HepG2 (cell line): ENCODE results near the gene ALDH3A1. TPM values are rescaled to one million over a fixed set of nuclear protein-coding genes. Genes with fewer than 3 reads are reported as not detected.
A peak's percentile ranks its signal among the peaks of the same experiment; 100 is the strongest.

ENCODE experiments used
- ATAC-seq: fragments of 200-7000 bp; cut with Tn5 transposase; 3 replicates; pipeline ENCODE4 v1.9.1; 2020; ENCODE audit warnings: mild to moderate bottlenecking, moderate library complexity
- BruUV-seq: library from RNA; stranded (reverse); fragments of 400-500 nt; replicated peaks from 2 replicates; lab custom pipeline; 2021; lab: Mats Ljungman, UMichigan
- CTCF ChIA-PET: fragments of 300-600 bp; formaldehyde crosslinking; extraction: SDS; loops from one replicate; lab custom pipeline; 2021; ENCODE audit warnings: low total read pairs, inconsistent platforms, low intra/inter-chr PET ratio; lab: Yijun Ruan, JAX
- POLR2A ChIA-PET: fragments of 350-600 bp; sonication (Branson Sonifier 250); formaldehyde crosslinking; loops from one replicate; lab custom pipeline; 2020; ENCODE audit warnings: antibody characterized with exemption, inconsistent platforms; lab: Yijun Ruan, JAX
- DNase-seq: peaks from one replicate; pipeline ENCODE4 v3.0.0-alpha.2; 2015; ENCODE audit warnings: low spot score
- FAIRE-seq: peaks from 3 replicates; lab custom pipeline; 2011; peaks lifted over from hg19 to GRCh38; lab: Jason Lieb, UNC
- H2AFZ ChIP-seq: one replicate; pipeline ENCODE4 v1.6.1; 2011; ENCODE audit warnings: low read length, inconsistent platforms
- H3K27ac ChIP-seq: fragments of 300-600 bp; 3 replicates; pipeline ENCODE4 v1.8.0; 2011; ENCODE audit warnings: mixed run types, mild to moderate bottlenecking, mixed read lengths, low read length, inconsistent platforms; ENCODE audit not compliant: insufficient read depth; ENCODE audit errors: extremely low read length
- H3K27me3 ChIP-seq, 2 experiments: fragments of 200-600 bp in 1 of 2; 2 replicates in 1 of 2; 3 replicates in 1 of 2; pipeline versions ENCODE4 v1.6.0 to v1.8.0; 2011; ENCODE audit warnings: low read length in 2 of 2, mild to moderate bottlenecking in 2 of 2, moderate library complexity in 2 of 2, inconsistent platforms in 1 of 2; ENCODE audit not compliant: insufficient read depth in 2 of 2, control insufficient read depth in 1 of 2
- H3K36me3 ChIP-seq, 2 experiments: fragments of 200-600 bp in 1 of 2; replicated peaks in 1 of 2; 2 replicates in 1 of 2; 3 replicates in 1 of 2; pipeline versions ENCODE4 v1.5.1 to v1.8.0; 2011; ENCODE audit warnings: low read length in 2 of 2, inconsistent platforms in 1 of 2; ENCODE audit not compliant: insufficient read depth in 2 of 2, control insufficient read depth in 1 of 2
- H3K4me1 ChIP-seq: 2 replicates; pipeline ENCODE4 v1.5.1; 2012; ENCODE audit warnings: low read length, inconsistent platforms; ENCODE audit not compliant: insufficient read depth
- H3K4me2 ChIP-seq: 2 replicates; pipeline ENCODE4 v1.6.0; 2011; ENCODE audit warnings: low read depth, low read length, inconsistent platforms
- H3K4me3 ChIP-seq, 3 experiments: fragments of 200-600 bp in 1 of 3; sonication (generic), shearing (Covaris generic) in 1 of 3; replicated peaks in 1 of 3; 2 replicates each; pipeline ENCODE4 v1.5.1; 2011 to 2016; ENCODE audit warnings: low read length in 3 of 3, inconsistent platforms in 2 of 3, low read depth in 2 of 3, mild to moderate bottlenecking in 2 of 3, control low read depth in 1 of 3, mixed read lengths in 1 of 3; ENCODE audit not compliant: insufficient read depth in 1 of 3
- H3K79me2 ChIP-seq: one replicate; pipeline ENCODE4 v1.6.1; 2011; ENCODE audit warnings: low read length, inconsistent platforms; ENCODE audit not compliant: insufficient read depth
- H3K9ac ChIP-seq: 2 replicates; pipeline ENCODE4 v1.6.0; 2011; ENCODE audit warnings: mild to moderate bottlenecking, low read depth, low read length, inconsistent platforms; ENCODE audit not compliant: insufficient read depth
- H3K9me3 ChIP-seq: 2 replicates; pipeline ENCODE4 v1.5.1; 2012; ENCODE audit warnings: mild to moderate bottlenecking, low read length
- H4K20me1 ChIP-seq: 2 replicates; pipeline ENCODE4 v1.6.0; 2011; ENCODE audit warnings: inconsistent platforms, mild to moderate bottlenecking, low read length, moderate library complexity; ENCODE audit not compliant: insufficient read depth
- MAFG ChIP-seq: sonication (generic); formaldehyde crosslinking; IDR thresholded peaks from 2 replicates; pipeline ENCODE4 v1.5.1; 2020; ENCODE audit warnings: mild to moderate bottlenecking, missing genetic modification reagents
- WGBS: methylation state at CpG from one replicate; pipeline ENCODE4 v1.1.6; 2017; ENCODE audit warnings: low lambda C conversion rate; 5-methylcytosine and 5-hydroxymethylcytosine counted together
- in situ Hi-C: cut with HindIII; loops from 2 replicates; pipeline ENCODE4 v1.10.0; 2017; ENCODE audit warnings: low pct_unique_long_range_greater_than_20kb; ENCODE audit not compliant: extremely low pct_ligation_motif_present
- intact Hi-C: fragments of 100-400 bp; cut with micrococcal nuclease; formaldehyde crosslinking; loops from one replicate; pipeline ENCODE4 v1.10.0; 2022; ENCODE audit not compliant: unreplicated experiment
- polyA plus RNA-seq, 8 experiments: library from polyadenylated mRNA; depleted of rRNA in 3 of 8; stranded (reverse) in 7 of 8; unstranded in 1 of 8; fragments of >200 nt; fragmentation: Illumina TruSeq in 4 of 8; extraction: Trizol in 4 of 8; gene quantifications; 2 replicates each; pipeline versions ENCODE4 v1.2.1 to v1.2.3, GENCODE V29; 2011 to 2016; ENCODE audit warnings: low read depth in 4 of 8, missing spikeins in 1 of 8, mixed read lengths in 1 of 8; ENCODE audit not compliant: insufficient read depth in 1 of 8
- total RNA-seq, 5 experiments: library from RNA; depleted of rRNA; stranded (reverse); fragments of >200 nt; fragmentation: Illumina TruSeq; extraction: Trizol; gene quantifications; 2 replicates each; pipeline ENCODE4 v1.2.3, GENCODE V29; 2016; ENCODE audit warnings: low read depth in 1 of 5
- TF ChIP-seq, protein P1 (sequence below): sonication (generic); formaldehyde crosslinking; IDR thresholded peaks from 2 replicates; pipeline ENCODE4 v1.4.0; 2020; ENCODE audit warnings: mild to moderate bottlenecking, missing genetic modification reagents
- TF ChIP-seq, protein P2 (sequence below): sonication (generic); formaldehyde crosslinking; IDR thresholded peaks from 2 replicates; pipeline ENCODE4 v1.5.1; 2020; ENCODE audit warnings: mild to moderate bottlenecking, missing genetic modification reagents, moderate library complexity

ALDH3A1 gene
- total and polyA plus RNA-seq, 2 of the 13 experiments (the other 11 are each of a cell fraction or from before 2014, with no cell fraction given), result 0.07 to 0.62 TPM

DNA sequence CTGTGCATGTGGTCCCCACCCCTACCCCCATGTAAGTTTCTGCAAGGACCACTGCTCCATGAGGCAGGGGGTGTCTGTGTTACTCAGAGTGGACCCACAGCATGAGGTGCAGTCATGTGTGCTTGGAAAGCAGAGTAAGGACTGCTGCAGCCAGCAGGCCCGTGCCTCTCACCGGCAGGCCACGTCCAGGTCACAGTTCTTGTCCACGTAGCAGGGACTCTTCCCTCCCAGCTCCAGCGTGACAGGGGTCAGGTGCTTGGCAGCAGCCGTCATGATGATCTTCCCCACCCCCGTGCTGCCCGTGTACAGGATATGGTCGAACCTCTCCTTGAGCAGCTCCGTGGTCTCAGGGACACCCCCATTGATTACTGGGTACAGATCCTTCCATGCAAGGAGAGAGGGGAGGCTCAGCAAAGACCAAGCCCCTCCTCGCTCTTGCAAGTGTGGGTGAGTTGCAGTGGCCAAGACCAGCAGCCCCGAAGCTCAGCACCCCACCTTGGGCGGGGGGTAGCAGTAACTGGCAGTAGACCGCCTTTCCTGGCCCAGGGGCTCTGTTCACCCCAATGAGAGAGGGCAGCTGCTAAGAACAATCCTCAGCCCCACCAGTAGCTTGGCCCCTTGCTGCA lies 6.2 kb downstream of the ALDH3A1 start:
- H3K27ac ChIP-seq, result no peak overlapping the region
- DNase-seq, result no peak
- BruUV-seq, result no TSS peak
- no peak overlapping the region for H3K4me2 ChIP-seq
- no peaks in the 10 kb centered on the region for H3K79me2 ChIP-seq
- H3K4me1 ChIP-seq, result peaks cover 40% of the 10 kb centered on the region
- POLR2A ChIA-PET, result interaction anchor here (1.5 kb wide), 1 partner anchor 14 kb away, joined by 5 read pairs; no protein-coding TSS in a partner anchor
- H3K9ac ChIP-seq, result no peak overlapping the region
- H4K20me1 ChIP-seq, result no peaks in the 10 kb centered on the region
- no peaks in the 10 kb centered on the region; a peak in 1 of 5 replicates for H3K27me3 ChIP-seq
- ATAC-seq, result no peak; the same call in 2 of the 3 replicates
- no peaks in the 10 kb centered on the region for H3K36me3 ChIP-seq
- no peak overlapping the region for H3K4me3 ChIP-seq
- no peak for FAIRE-seq
- intact Hi-C loops (no loop called here), in situ Hi-C loops (no loop called here)
- H2AFZ ChIP-seq, result no peak overlapping the region
- H3K9me3 ChIP-seq, result no peaks in the 10 kb centered on the region
- WGBS, result 86% methylated on average over 7 of the region's 14 CpGs
- no peak for TF ChIP-seq MAFG (CRISPR knock-in tag)
- TF ChIP-seq, protein P1, sequence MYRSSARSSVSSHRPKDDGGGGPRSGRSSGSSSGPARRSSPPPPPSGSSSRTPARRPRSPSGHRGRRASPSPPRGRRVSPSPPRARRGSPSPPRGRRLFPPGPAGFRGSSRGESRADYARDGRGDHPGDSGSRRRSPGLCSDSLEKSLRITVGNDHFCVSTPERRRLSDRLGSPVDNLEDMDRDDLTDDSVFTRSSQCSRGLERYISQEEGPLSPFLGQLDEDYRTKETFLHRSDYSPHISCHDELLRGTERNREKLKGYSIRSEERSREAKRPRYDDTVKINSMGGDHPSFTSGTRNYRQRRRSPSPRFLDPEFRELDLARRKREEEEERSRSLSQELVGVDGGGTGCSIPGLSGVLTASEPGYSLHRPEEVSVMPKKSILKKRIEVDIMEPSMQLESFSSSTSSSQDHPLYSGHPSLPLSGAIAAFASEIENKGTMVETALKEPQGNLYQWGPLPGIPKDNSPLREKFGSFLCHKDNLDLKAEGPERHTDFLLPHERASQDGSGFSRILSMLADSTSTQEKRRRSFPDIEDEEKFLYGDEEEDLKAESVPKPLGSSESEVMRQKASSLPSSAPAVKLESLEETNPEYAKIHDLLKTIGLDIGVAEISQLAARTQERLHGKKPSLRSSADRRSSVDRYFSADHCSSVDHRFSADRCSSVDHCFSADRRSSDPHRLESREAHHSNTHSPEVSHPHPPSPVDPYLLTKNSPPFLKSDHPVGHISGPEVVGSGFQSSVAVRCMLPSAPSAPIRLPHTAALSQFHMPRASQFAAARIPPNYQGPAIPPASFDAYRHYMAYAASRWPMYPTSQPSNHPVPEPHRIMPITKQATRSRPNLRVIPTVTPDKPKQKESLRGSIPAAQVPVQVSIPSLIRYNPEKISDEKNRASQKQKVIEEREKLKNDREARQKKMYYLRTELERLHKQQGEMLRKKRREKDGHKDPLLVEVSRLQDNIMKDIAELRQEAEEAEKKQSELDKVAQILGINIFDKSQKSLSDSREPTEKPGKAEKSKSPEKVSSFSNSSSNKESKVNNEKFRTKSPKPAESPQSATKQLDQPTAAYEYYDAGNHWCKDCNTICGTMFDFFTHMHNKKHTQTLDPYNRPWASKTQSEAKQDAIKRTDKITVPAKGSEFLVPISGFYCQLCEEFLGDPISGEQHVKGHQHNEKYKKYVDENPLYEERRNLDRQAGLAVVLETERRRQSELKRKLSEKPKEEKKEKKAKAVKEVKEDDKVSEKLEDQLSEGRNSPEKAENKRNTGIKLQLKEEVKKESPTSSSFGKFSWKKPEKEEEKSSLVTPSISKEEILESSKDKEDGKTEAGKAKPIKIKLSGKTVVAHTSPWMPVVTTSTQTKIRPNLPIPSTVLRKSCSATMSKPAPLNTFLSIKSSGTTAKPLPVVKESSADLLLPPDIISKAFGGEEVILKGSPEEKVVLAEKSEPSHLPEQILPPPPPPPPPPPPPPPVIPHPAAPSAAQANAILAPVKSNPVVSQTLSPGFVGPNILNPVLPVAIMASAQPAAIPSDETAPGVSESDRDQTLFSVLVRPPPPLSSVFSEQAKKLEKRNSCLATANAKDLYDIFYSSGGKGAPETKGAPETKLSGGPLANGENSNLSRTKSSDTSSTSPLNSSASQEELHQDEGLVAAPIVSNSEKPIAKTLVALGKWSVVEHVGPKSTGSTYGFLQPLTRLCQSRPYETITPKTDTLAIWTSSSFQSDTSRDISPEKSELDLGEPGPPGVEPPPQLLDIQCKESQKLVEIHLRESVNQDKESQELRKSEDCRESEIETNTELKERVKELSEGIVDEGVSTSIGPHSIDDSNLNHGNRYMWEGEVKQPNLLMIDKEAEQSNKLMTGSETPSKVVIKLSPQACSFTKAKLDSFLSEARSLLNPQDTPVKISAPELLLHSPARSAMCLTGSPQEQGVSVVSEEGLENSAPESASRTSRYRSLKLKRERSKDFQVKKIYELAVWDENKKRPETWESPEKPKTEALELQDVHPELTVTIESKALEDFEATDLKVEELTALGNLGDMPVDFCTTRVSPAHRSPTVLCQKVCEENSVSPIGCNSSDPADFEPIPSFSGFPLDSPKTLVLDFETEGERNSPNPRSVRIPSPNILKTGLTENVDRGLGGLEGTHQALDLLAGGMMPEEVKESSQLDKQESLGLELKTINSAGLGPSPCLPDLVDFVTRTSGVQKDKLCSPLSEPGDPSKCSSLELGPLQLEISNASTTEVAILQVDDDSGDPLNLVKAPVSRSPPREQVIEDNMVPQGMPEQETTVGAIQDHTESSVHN (CRISPR knock-in tag), result no peak
- TF ChIP-seq, protein P2, sequence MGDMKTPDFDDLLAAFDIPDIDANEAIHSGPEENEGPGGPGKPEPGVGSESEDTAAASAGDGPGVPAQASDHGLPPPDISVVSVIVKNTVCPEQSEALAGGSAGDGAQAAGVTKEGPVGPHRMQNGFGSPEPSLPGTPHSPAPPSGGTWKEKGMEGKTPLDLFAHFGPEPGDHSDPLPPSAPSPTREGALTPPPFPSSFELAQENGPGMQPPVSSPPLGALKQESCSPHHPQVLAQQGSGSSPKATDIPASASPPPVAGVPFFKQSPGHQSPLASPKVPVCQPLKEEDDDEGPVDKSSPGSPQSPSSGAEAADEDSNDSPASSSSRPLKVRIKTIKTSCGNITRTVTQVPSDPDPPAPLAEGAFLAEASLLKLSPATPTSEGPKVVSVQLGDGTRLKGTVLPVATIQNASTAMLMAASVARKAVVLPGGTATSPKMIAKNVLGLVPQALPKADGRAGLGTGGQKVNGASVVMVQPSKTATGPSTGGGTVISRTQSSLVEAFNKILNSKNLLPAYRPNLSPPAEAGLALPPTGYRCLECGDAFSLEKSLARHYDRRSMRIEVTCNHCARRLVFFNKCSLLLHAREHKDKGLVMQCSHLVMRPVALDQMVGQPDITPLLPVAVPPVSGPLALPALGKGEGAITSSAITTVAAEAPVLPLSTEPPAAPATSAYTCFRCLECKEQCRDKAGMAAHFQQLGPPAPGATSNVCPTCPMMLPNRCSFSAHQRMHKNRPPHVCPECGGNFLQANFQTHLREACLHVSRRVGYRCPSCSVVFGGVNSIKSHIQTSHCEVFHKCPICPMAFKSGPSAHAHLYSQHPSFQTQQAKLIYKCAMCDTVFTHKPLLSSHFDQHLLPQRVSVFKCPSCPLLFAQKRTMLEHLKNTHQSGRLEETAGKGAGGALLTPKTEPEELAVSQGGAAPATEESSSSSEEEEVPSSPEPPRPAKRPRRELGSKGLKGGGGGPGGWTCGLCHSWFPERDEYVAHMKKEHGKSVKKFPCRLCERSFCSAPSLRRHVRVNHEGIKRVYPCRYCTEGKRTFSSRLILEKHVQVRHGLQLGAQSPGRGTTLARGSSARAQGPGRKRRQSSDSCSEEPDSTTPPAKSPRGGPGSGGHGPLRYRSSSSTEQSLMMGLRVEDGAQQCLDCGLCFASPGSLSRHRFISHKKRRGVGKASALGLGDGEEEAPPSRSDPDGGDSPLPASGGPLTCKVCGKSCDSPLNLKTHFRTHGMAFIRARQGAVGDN (CRISPR knock-in tag), result 0 out of 2 replicates have a peak, but pooled peaks have one; percentile 9
- CTCF ChIA-PET, result no interaction called here
